HCT116 (cell line): ENCODE data around the gene ZNF646.

Experiments
- EZH2phosphoT487 ChIP-seq: fragments of 200-600 bp; IDR thresholded peaks from 2 replicates; pipeline ENCODE4 v1.6.1; 2018; ENCODE audit warnings: antibody characterized with exemption, borderline replicate concordance
- POLR2A ChIP-seq: IDR thresholded peaks from 2 replicates; pipeline ENCODE4 v1.7.0; 2011; ENCODE audit warnings: borderline replicate concordance; ENCODE audit not compliant: insufficient read depth, insufficient read length; ENCODE audit errors: extremely low read depth
- POLR2AphosphoS5 ChIP-seq: IDR thresholded peaks from 2 replicates; pipeline ENCODE4 v1.6.1; 2011; ENCODE audit warnings: mild to moderate bottlenecking, low read depth, low read length, moderate library complexity
- SRF ChIP-seq: IDR thresholded peaks from 2 replicates; pipeline ENCODE4 v1.6.1; 2012; ENCODE audit warnings: low read depth
- TF ChIP-seq, protein P1 (sequence below), 3 experiments: fragments of 200-600 bp in 1 of 3; sonication (generic) in 1 of 3; IDR thresholded peaks in 2 of 3; conservative IDR thresholded peaks in 1 of 3; 2 replicates each; pipeline ENCODE4 v1.5.1; 2012 to 2017; ENCODE audit warnings: low read depth in 2 of 3, low read length in 2 of 3, antibody characterized with exemption in 1 of 3, borderline replicate concordance in 1 of 3, control low read depth in 1 of 3, mild to moderate bottlenecking in 1 of 3, mixed read lengths in 1 of 3, mixed run types in 1 of 3, moderate library complexity in 1 of 3; ENCODE audit not compliant: insufficient read depth in 1 of 3
- TF ChIP-seq, protein P2 (sequence below): IDR thresholded peaks from 2 replicates; pipeline ENCODE4 v1.6.1; 2012; ENCODE audit warnings: low read depth
- TF ChIP-seq, protein P3 (sequence below): IDR thresholded peaks from 2 replicates; pipeline ENCODE4 v1.6.1; 2012

DNA sequence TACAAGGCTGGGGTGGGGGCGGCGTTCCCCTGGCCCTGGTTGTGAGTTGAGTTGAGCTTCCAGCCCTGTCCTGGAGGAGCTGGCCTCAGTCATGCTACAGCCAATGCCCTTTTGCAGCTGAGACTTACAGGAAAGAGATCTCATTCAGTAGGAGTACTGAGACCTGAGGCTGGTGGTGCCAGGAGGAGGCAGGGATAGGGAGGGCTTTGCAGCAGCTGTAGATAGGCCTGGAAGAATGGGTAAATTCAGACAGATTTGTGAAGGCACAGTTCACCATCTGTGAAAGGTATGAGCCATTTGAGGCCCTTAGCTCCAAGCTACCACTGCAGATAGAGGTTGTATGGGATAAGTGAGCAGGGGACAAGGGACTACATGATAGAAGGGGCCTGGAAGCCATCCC is 35.2 kb upstream of the ZNF646 start:
- TF ChIP-seq, protein P1, sequence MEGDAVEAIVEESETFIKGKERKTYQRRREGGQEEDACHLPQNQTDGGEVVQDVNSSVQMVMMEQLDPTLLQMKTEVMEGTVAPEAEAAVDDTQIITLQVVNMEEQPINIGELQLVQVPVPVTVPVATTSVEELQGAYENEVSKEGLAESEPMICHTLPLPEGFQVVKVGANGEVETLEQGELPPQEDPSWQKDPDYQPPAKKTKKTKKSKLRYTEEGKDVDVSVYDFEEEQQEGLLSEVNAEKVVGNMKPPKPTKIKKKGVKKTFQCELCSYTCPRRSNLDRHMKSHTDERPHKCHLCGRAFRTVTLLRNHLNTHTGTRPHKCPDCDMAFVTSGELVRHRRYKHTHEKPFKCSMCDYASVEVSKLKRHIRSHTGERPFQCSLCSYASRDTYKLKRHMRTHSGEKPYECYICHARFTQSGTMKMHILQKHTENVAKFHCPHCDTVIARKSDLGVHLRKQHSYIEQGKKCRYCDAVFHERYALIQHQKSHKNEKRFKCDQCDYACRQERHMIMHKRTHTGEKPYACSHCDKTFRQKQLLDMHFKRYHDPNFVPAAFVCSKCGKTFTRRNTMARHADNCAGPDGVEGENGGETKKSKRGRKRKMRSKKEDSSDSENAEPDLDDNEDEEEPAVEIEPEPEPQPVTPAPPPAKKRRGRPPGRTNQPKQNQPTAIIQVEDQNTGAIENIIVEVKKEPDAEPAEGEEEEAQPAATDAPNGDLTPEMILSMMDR (IDR thresholded peaks at IDR 0.05 in 2 of 3, conservative IDR thresholded peaks at IDR 0.05 in 1 of 3; ENCODE audit: borderline replicate concordance in 1 of 3, insufficient read depth in 1 of 3, low read depth in 2 of 3, low read length in 2 of 3), result no peak
- no peak for TF ChIP-seq POLR2AphosphoS5
- no peak for TF ChIP-seq EZH2phosphoT487
- TF ChIP-seq, protein P2, sequence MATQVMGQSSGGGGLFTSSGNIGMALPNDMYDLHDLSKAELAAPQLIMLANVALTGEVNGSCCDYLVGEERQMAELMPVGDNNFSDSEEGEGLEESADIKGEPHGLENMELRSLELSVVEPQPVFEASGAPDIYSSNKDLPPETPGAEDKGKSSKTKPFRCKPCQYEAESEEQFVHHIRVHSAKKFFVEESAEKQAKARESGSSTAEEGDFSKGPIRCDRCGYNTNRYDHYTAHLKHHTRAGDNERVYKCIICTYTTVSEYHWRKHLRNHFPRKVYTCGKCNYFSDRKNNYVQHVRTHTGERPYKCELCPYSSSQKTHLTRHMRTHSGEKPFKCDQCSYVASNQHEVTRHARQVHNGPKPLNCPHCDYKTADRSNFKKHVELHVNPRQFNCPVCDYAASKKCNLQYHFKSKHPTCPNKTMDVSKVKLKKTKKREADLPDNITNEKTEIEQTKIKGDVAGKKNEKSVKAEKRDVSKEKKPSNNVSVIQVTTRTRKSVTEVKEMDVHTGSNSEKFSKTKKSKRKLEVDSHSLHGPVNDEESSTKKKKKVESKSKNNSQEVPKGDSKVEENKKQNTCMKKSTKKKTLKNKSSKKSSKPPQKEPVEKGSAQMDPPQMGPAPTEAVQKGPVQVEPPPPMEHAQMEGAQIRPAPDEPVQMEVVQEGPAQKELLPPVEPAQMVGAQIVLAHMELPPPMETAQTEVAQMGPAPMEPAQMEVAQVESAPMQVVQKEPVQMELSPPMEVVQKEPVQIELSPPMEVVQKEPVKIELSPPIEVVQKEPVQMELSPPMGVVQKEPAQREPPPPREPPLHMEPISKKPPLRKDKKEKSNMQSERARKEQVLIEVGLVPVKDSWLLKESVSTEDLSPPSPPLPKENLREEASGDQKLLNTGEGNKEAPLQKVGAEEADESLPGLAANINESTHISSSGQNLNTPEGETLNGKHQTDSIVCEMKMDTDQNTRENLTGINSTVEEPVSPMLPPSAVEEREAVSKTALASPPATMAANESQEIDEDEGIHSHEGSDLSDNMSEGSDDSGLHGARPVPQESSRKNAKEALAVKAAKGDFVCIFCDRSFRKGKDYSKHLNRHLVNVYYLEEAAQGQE, result no peak
- no peak for TF ChIP-seq SRF
- no peak for TF ChIP-seq POLR2A
- TF ChIP-seq, protein P3, sequence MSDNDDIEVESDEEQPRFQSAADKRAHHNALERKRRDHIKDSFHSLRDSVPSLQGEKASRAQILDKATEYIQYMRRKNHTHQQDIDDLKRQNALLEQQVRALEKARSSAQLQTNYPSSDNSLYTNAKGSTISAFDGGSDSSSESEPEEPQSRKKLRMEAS, result no peak
